A549 (cell line): ENCODE data around the gene CALML3. TPM values are rescaled to one million over a fixed set of nuclear protein-coding genes. Genes with fewer than 3 reads are reported as not detected.
A peak's percentile ranks its signal among the peaks of the same experiment; 100 is the strongest.

Experiments
- ATAC-seq, 2 experiments: fragments of 200-7000 bp in 1 of 2; fragments of >200 bp in 1 of 2; cut with Nextera tagmentation in 1 of 2; cut with Tn5 transposase in 1 of 2; 3 replicates each; pipeline versions ENCODE4 v1.8.0 to v1.9.1; 2018 to 2020; ENCODE audit warnings: mild to moderate bottlenecking in 1 of 2, moderate library complexity in 1 of 2
- CTCF ChIA-PET: fragments of 300-600 bp; sonication (Branson Sonifier 250); formaldehyde crosslinking; extraction: SDS; loops from one replicate; lab custom pipeline; 2021; ENCODE audit warnings: antibody characterized with exemption, inconsistent platforms; lab: Yijun Ruan, JAX
- POLR2A ChIA-PET: fragments of 350-600 bp; formaldehyde crosslinking; extraction: SDS; loops from one replicate; lab custom pipeline; 2021; ENCODE audit warnings: antibody characterized with exemption, inconsistent platforms; lab: Yijun Ruan, JAX
- DNase-seq, 2 experiments: peaks; one replicate each; pipeline versions ENCODE4 v3.0.0 to v3.0.0-alpha.2; 2011 to 2016; ENCODE audit warnings: low read depth in 1 of 2, low spot score in 1 of 2
- FAIRE-seq: peaks from 2 replicates; lab custom pipeline; 2011; peaks lifted over from hg19 to GRCh38; lab: Jason Lieb, UNC
- H3K27ac ChIP-seq, 2 experiments: fragments of >200 bp; sonication (Bioruptor Twin); formaldehyde crosslinking; 3 replicates each; pipeline ENCODE4 v1.5.1; 2016 to 2017
- H3K4me1 ChIP-seq: fragments of >200 bp; sonication (Bioruptor Twin); formaldehyde crosslinking; 3 replicates; pipeline ENCODE4 v1.6.1; 2016
- H3K4me2 ChIP-seq: fragments of >200 bp; sonication (Bioruptor Twin); formaldehyde crosslinking; 3 replicates; pipeline ENCODE4 v1.6.1; 2016
- H3K4me3 ChIP-seq: fragments of >200 bp; sonication (Bioruptor Twin); formaldehyde crosslinking; 3 replicates; pipeline ENCODE4 v1.5.1; 2016
- H3K9me3 ChIP-seq: fragments of >200 bp; sonication (Bioruptor Twin); formaldehyde crosslinking; 3 replicates; pipeline ENCODE4 v1.6.1; 2016
- CBX8 ChIP-seq: fragments of 200-600 bp; sonication (generic); IDR thresholded peaks from 2 replicates; pipeline ENCODE4 v1.6.1; 2016
- CEBPB ChIP-seq, 2 experiments: fragments of >200 bp in 1 of 2; sonication (Bioruptor Twin) in 1 of 2; formaldehyde crosslinking in 1 of 2; IDR thresholded peaks; 2 replicates each; pipeline ENCODE4 v1.6.1; 2012 to 2016
- ESRRA ChIP-seq: fragments of 150-350 bp; IDR thresholded peaks from 2 replicates; pipeline ENCODE4 v1.6.1; 2014; ENCODE audit warnings: mild to moderate bottlenecking, low read length, borderline replicate concordance
- FOSB ChIP-seq: fragments of 250-450 bp; sonication (Bioruptor Pico); IDR thresholded peaks from 2 replicates; pipeline ENCODE4 v1.5.0; 2020; ENCODE audit warnings: mild to moderate bottlenecking, moderate library complexity
- FOSL2 ChIP-seq, 2 experiments: fragments of 450-650 bp in 1 of 2; fragments of >200 bp in 1 of 2; sonication (Bioruptor Twin) in 1 of 2; formaldehyde crosslinking; IDR thresholded peaks; 2 replicates each; pipeline versions ENCODE4 v1.5.0 to v1.6.1; 2016 to 2020; ENCODE audit warnings: mild to moderate bottlenecking in 1 of 2, moderate library complexity in 1 of 2
- HES2 ChIP-seq: fragments of >200 bp; sonication (Bioruptor Twin); formaldehyde crosslinking; IDR thresholded peaks from 2 replicates; pipeline ENCODE4 v1.6.1; 2016
- HEYL ChIP-seq: fragments of 250-450 bp; sonication (Bioruptor Pico); IDR thresholded peaks from 2 replicates; pipeline ENCODE4 v1.8.0; 2021; ENCODE audit warnings: mild to moderate bottlenecking, moderate library complexity
- HMGXB4 ChIP-seq: fragments of 250-450 bp; sonication (Bioruptor Pico); IDR thresholded peaks from 2 replicates; pipeline ENCODE4 v1.5.0; 2021; ENCODE audit warnings: mild to moderate bottlenecking, moderate library complexity, borderline replicate concordance
- HOXB5 ChIP-seq: fragments of 250-450 bp; sonication (Bioruptor Pico); IDR thresholded peaks from 2 replicates; pipeline ENCODE4 v1.5.0; 2020; ENCODE audit warnings: mild to moderate bottlenecking, moderate library complexity
- KDM1A ChIP-seq: fragments of 200-600 bp; sonication (generic); IDR thresholded peaks from 2 replicates; pipeline ENCODE4 v1.6.1; 2016; ENCODE audit warnings: low read depth, mild to moderate bottlenecking
- NR3C1 ChIP-seq: fragments of >200 bp; sonication (Bioruptor Twin); formaldehyde crosslinking; IDR thresholded peaks from 3 replicates; pipeline ENCODE4 v1.6.1; 2017
- POLR2AphosphoS2 ChIP-seq: conservative IDR thresholded peaks from 2 replicates; pipeline ENCODE4 v1.6.1; 2012; ENCODE audit warnings: low read length, improper control_type of control experiment, inconsistent platforms
- RARB ChIP-seq: fragments of 250-450 bp; sonication (Bioruptor Pico); IDR thresholded peaks from 2 replicates; pipeline ENCODE4 v1.8.0; 2021; ENCODE audit warnings: mild to moderate bottlenecking, moderate library complexity
- RCOR1 ChIP-seq: fragments of 150-350 bp; IDR thresholded peaks from 2 replicates; pipeline ENCODE4 v1.6.1; 2014; ENCODE audit warnings: antibody characterized with exemption, low read length, low read depth
- RFX5 ChIP-seq: fragments of 450-650 bp; IDR thresholded peaks from 2 replicates; pipeline ENCODE4 v1.7.1; 2014; ENCODE audit warnings: antibody characterized with exemption, mild to moderate bottlenecking, moderate library complexity
- TFCP2L1 ChIP-seq: fragments of 250-450 bp; sonication (Bioruptor Pico); IDR thresholded peaks from 2 replicates; pipeline ENCODE4 v1.5.0; 2021; ENCODE audit warnings: mild to moderate bottlenecking
- TP53 ChIP-seq: fragments of 250-450 bp; sonication (Bioruptor Pico); IDR thresholded peaks from 2 replicates; pipeline ENCODE4 v1.5.0; 2021; ENCODE audit warnings: mild to moderate bottlenecking, moderate library complexity
- USF2 ChIP-seq: fragments of 450-650 bp; IDR thresholded peaks from 2 replicates; pipeline ENCODE4 v1.6.1; 2014; ENCODE audit warnings: antibody characterized with exemption
- ZC3H11A ChIP-seq: fragments of 450-650 bp; IDR thresholded peaks from 2 replicates; pipeline ENCODE4 v1.6.1; 2014; ENCODE audit warnings: antibody characterized with exemption, mild to moderate bottlenecking
- WGBS: methylation state at CpG from one replicate; pipeline ENCODE4 v1.1.6; 2017; ENCODE audit errors: missing lambda C conversion rate; 5-methylcytosine and 5-hydroxymethylcytosine counted together
- polyA plus RNA-seq, 4 experiments: library from polyadenylated mRNA; depleted of rRNA in 3 of 4; stranded (reverse); fragments of >200 nt; fragmentation: RNase III in 1 of 4; extraction: RNeasy Plus Mini Kit Qiagen cat#74134 plus additional on column Dnase treatment in 1 of 4; gene quantifications; 2 replicates in 3 of 4; 3 replicates in 1 of 4; pipeline ENCODE4 v1.2.3, GENCODE V29; 2011 to 2017

Gene CALML3
- polyA plus RNA-seq, 2 of the 4 experiments (the other 2 are of a cell fraction): not detected

DNA sequence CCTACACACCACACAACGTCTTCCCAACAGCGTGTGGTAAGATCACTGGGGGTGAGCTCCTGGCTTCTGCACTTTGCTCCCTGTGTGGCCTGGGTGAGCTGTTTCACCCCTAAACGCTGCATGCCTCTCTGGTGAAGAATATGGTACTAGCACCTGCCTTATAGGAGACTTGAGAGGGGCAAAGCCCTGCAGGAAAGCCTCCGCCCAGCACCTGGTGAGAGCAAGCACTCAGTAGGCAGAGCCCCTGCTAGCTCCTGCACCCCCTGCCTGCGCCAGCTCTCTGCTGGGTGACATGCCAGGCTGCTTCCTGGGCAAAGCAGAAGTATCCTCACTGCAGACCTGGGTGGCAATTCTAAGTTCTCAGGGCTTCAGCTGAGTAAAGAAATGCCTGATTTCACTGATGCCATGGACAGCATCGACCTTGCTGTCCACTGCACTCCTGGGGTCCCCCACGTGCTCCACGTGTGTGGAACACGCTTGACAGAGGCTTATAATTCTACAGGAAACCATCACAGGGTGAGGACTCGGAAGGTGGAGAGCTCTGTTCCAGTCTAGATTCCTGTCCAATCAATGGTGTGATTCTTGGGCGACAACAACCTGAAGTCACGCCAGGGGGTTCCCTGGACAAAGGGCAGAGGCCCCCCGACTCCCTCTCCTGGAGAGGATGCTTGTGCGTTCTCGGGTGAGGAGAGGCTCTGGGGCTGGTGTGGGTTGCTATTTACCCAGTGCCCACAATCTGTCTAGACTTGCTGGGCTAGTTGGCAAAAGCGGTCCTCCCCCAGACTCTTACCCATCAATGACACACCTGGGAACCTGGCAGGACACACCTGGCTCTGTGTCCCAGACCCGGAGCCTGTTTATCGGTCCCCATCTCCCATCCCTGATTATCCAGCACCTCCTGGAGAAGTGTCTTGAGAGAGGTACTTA, 20.4 kb upstream of the CALML3 start:
- H3K4me3 ChIP-seq: no peak overlapping the region
- ATAC-seq (no peak), DNase-seq (no peak), FAIRE-seq (no peak)
- H3K4me1 ChIP-seq: no peaks in the 10 kb centered on the region
- WGBS: 75% methylated on average over 16 of the region's 18 CpGs
- no peak for TF ChIP-seq HOXB5 (CRISPR knock-in tag)
- TF ChIP-seq TP53 (CRISPR knock-in tag): no peak
- POLR2A ChIA-PET: interaction anchor here (1.2 kb wide), 1 partner anchor 58 kb away, joined by 3 read pairs; no protein-coding TSS in a partner anchor
- peak overlapping the region in 1 of 2 experiments; percentile 20; a peak in 1 of 6 replicates for H3K27ac ChIP-seq
- CTCF ChIA-PET: interaction anchor here (2.7 kb wide), 1 partner anchor 119 kb away, joined by 7 read pairs; no protein-coding TSS in a partner anchor
- no peak overlapping the region for H3K4me2 ChIP-seq
- H3K9me3 ChIP-seq: no peaks in the 10 kb centered on the region

DNA sequence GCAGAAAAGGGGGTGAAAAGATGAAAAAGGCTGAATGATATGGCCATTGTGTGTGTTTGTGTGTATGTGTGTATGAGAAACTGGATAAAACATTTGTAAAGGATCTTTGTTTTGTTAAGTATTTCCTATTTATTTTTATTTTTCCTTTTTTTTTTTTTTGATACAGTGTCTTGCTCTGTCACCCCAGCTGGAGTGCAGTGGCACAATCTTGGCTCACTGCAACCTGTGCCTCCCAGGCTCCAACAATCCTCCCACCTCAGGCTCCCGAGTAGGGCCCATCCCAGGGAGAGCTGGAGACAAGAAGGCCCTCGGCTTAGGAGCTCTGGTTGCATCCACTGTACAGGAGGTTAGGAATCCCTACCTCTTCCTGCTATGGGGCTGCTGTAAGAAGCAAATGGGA, 18.5 kb upstream of the CALML3 start:
- Histone ChIP-seq H3K27ac (0 out of 6 replicates have a peak overlapping the region, but pooled peaks of 1 of the 2 experiments have one; percentile 20), H3K4me2 (no peak overlapping the region), H3K4me3 (no peak overlapping the region), H3K4me1 (no peaks in the 10 kb centered on the region), H3K9me3 (no peaks in the 10 kb centered on the region)
- DNase-seq (no peak), FAIRE-seq (no peak), ATAC-seq (no peak)
- ChIA-PET POLR2A (no interaction called here), CTCF (interaction anchor here (0.7 to 2.7 kb wide), 2 partner anchors 44 to 117 kb away, joined by 3 to 7 read pairs; no protein-coding TSS in a partner anchor)
- 74% methylated on average over 2 of the region's 2 CpGs for WGBS
- TF ChIP-seq RARB (CRISPR knock-in tag) (no peak), HES2 (no peak), POLR2AphosphoS2 (no peak), FOSB (no peak), USF2 (no peak), TFCP2L1 (CRISPR knock-in tag) (no peak), HEYL (CRISPR knock-in tag) (no peak), ZC3H11A (no peak), KDM1A (no peak), RCOR1 (no peak), RFX5 (no peak), HMGXB4 (CRISPR knock-in tag) (no peak), CBX8 (no peak), NR3C1 (no peak), CEBPB (IDR thresholded peaks at IDR 0.05) (no peak), FOSL2 (IDR thresholded peaks at IDR 0.05) (no peak), FOSL2 (CRISPR knock-in tag; IDR thresholded peaks at IDR 0.05) (no peak), ESRRA (no peak)
